ENCODE results near the gene SNX6. TPM values are rescaled to one million over a fixed set of nuclear protein-coding genes. Genes with fewer than 3 reads are reported as not detected.

SNX6 gene
- total and polyA plus RNA-seq, 2 experiments from 2014 or later = 110 to 157 TPM

DNA sequence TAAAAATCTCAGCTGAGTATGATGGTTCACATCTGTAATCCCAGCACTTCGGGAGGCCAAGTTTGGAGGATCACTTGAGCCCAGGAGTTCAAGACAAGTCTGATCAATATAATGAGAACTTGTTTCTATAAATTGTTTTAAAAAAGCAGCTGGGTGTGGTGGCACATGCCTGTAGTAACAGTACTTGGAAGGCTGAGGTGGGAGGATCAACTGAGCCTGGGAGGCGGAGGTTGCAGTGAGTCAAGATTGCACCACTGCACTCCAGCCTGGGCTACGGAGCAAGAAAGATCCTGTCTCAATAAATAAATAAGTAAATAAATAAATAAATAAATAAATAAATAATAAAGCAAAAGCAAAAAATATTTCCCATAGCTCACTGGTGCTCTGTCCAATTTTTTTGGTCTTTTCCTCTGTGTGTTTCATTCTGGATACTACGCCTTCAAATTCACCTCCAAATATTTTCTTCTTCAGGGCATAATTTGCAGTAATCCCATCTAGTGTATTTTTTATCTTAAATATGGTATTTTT is 32.7 kb upstream of the SNX6 start:
- no peak overlapping the region for H2AFZ ChIP-seq
- H3K79me2 ChIP-seq (replicated peaks; ENCODE audit: insufficient read depth) = no peaks in the 10 kb centered on the region
- no peak for ATAC-seq
- Mint-ChIP-seq H3K4me3 (no peak overlapping the region), H3K27ac (no peak overlapping the region), H3K36me3 (ENCODE audit: low read depth) (no peaks in the 10 kb centered on the region), H3K27me3 (ENCODE audit: insufficient read depth, low read depth, poor library complexity) (peaks cover 2% of the 10 kb centered on the region), H3K9me3 (no peaks in the 10 kb centered on the region), H3K4me1 (no peaks in the 10 kb centered on the region)
- H3K4me2 ChIP-seq = no peak overlapping the region
- H3K36me3 ChIP-seq (ENCODE audit: insufficient read depth) = no peaks in the 10 kb centered on the region
- H3F3A ChIP-seq (replicated peaks; ENCODE audit: low read depth) = no peaks in the 10 kb centered on the region
- no peaks in the 10 kb centered on the region; the same call in 1 of the 2 replicates for H3K9me2 ChIP-seq (ENCODE audit: insufficient read depth)
- H3K4me3 ChIP-seq = no peak overlapping the region
- H3K27me3 ChIP-seq (ENCODE audit: insufficient read depth) = no peaks in the 10 kb centered on the region
- no peak for DNase-seq (ENCODE audit: low spot score)
- no peaks in the 10 kb centered on the region for H3K4me1 ChIP-seq (ENCODE audit: insufficient read depth)
- TF ChIP-seq EZH2phosphoT487 (IDR thresholded peaks at IDR 0.05; ENCODE audit: unreplicated experiment) (no peak), POLR2AphosphoS5 (IDR thresholded peaks at IDR 0.05; ENCODE audit: low read depth) (no peak), EZH2 (IDR thresholded peaks at IDR 0.05; ENCODE audit: low read depth, unreplicated experiment) (no peak), CREB1 (CRISPR knock-in tag; IDR thresholded peaks at IDR 0.05; ENCODE audit: low read depth) (no peak), JUNB (IDR thresholded peaks at IDR 0.05; ENCODE audit: unreplicated experiment) (no peak), ZNF331 (CRISPR knock-in tag; IDR thresholded peaks at IDR 0.05; ENCODE audit: low read depth) (no peak), NANOG (IDR thresholded peaks at IDR 0.05; ENCODE audit: borderline replicate concordance) (no peak), STAT1 (IDR thresholded peaks at IDR 0.05; ENCODE audit: unreplicated experiment) (no peak), ZNF114 (CRISPR knock-in tag; IDR thresholded peaks at IDR 0.05) (no peak)
- TF ChIP-seq, protein P1, sequence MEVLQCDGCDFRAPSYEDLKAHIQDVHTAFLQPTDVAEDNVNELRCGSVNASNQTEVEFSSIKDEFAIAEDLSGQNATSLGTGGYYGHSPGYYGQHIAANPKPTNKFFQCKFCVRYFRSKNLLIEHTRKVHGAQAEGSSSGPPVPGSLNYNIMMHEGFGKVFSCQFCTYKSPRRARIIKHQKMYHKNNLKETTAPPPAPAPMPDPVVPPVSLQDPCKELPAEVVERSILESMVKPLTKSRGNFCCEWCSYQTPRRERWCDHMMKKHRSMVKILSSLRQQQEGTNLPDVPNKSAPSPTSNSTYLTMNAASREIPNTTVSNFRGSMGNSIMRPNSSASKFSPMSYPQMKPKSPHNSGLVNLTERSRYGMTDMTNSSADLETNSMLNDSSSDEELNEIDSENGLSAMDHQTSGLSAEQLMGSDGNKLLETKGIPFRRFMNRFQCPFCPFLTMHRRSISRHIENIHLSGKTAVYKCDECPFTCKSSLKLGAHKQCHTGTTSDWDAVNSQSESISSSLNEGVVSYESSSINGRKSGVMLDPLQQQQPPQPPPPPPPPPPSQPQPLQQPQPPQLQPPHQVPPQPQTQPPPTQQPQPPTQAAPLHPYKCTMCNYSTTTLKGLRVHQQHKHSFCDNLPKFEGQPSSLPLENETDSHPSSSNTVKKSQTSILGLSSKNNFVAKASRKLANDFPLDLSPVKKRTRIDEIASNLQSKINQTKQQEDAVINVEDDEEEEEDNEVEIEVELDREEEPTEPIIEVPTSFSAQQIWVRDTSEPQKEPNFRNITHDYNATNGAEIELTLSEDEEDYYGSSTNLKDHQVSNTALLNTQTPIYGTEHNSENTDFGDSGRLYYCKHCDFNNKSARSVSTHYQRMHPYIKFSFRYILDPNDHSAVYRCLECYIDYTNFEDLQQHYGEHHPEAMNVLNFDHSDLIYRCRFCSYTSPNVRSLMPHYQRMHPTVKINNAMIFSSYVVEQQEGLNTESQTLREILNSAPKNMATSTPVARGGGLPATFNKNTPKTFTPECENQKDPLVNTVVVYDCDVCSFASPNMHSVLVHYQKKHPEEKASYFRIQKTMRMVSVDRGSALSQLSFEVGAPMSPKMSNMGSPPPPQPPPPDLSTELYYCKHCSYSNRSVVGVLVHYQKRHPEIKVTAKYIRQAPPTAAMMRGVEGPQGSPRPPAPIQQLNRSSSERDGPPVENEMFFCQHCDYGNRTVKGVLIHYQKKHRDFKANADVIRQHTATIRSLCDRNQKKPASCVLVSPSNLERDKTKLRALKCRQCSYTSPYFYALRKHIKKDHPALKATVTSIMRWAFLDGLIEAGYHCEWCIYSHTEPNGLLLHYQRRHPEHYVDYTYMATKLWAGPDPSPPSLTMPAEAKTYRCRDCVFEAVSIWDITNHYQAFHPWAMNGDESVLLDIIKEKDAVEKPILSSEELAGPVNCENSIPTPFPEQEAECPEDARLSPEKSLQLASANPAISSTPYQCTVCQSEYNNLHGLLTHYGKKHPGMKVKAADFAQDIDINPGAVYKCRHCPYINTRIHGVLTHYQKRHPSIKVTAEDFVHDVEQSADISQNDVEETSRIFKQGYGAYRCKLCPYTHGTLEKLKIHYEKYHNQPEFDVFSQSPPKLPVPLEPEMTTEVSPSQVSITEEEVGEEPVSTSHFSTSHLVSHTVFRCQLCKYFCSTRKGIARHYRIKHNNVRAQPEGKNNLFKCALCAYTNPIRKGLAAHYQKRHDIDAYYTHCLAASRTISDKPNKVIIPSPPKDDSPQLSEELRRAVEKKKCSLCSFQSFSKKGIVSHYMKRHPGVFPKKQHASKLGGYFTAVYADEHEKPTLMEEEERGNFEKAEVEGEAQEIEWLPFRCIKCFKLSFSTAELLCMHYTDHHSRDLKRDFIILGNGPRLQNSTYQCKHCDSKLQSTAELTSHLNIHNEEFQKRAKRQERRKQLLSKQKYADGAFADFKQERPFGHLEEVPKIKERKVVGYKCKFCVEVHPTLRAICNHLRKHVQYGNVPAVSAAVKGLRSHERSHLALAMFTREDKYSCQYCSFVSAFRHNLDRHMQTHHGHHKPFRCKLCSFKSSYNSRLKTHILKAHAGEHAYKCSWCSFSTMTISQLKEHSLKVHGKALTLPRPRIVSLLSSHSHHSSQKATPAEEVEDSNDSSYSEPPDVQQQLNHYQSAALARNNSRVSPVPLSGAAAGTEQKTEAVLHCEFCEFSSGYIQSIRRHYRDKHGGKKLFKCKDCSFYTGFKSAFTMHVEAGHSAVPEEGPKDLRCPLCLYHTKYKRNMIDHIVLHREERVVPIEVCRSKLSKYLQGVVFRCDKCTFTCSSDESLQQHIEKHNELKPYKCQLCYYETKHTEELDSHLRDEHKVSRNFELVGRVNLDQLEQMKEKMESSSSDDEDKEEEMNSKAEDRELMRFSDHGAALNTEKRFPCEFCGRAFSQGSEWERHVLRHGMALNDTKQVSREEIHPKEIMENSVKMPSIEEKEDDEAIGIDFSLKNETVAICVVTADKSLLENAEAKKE (CRISPR knock-in tag; IDR thresholded peaks at IDR 0.05) = no peak
- TF ChIP-seq, protein P2, sequence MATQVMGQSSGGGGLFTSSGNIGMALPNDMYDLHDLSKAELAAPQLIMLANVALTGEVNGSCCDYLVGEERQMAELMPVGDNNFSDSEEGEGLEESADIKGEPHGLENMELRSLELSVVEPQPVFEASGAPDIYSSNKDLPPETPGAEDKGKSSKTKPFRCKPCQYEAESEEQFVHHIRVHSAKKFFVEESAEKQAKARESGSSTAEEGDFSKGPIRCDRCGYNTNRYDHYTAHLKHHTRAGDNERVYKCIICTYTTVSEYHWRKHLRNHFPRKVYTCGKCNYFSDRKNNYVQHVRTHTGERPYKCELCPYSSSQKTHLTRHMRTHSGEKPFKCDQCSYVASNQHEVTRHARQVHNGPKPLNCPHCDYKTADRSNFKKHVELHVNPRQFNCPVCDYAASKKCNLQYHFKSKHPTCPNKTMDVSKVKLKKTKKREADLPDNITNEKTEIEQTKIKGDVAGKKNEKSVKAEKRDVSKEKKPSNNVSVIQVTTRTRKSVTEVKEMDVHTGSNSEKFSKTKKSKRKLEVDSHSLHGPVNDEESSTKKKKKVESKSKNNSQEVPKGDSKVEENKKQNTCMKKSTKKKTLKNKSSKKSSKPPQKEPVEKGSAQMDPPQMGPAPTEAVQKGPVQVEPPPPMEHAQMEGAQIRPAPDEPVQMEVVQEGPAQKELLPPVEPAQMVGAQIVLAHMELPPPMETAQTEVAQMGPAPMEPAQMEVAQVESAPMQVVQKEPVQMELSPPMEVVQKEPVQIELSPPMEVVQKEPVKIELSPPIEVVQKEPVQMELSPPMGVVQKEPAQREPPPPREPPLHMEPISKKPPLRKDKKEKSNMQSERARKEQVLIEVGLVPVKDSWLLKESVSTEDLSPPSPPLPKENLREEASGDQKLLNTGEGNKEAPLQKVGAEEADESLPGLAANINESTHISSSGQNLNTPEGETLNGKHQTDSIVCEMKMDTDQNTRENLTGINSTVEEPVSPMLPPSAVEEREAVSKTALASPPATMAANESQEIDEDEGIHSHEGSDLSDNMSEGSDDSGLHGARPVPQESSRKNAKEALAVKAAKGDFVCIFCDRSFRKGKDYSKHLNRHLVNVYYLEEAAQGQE (IDR thresholded peaks at IDR 0.05; ENCODE audit: unreplicated experiment) = no peak
- TF ChIP-seq, protein P3, sequence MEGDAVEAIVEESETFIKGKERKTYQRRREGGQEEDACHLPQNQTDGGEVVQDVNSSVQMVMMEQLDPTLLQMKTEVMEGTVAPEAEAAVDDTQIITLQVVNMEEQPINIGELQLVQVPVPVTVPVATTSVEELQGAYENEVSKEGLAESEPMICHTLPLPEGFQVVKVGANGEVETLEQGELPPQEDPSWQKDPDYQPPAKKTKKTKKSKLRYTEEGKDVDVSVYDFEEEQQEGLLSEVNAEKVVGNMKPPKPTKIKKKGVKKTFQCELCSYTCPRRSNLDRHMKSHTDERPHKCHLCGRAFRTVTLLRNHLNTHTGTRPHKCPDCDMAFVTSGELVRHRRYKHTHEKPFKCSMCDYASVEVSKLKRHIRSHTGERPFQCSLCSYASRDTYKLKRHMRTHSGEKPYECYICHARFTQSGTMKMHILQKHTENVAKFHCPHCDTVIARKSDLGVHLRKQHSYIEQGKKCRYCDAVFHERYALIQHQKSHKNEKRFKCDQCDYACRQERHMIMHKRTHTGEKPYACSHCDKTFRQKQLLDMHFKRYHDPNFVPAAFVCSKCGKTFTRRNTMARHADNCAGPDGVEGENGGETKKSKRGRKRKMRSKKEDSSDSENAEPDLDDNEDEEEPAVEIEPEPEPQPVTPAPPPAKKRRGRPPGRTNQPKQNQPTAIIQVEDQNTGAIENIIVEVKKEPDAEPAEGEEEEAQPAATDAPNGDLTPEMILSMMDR (conservative IDR thresholded peaks at IDR 0.05; ENCODE audit: low read depth in 2 of 2) = no peak
- TF ChIP-seq, protein P4, sequence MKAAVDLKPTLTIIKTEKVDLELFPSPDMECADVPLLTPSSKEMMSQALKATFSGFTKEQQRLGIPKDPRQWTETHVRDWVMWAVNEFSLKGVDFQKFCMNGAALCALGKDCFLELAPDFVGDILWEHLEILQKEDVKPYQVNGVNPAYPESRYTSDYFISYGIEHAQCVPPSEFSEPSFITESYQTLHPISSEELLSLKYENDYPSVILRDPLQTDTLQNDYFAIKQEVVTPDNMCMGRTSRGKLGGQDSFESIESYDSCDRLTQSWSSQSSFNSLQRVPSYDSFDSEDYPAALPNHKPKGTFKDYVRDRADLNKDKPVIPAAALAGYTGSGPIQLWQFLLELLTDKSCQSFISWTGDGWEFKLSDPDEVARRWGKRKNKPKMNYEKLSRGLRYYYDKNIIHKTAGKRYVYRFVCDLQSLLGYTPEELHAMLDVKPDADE (IDR thresholded peaks at IDR 0.05) = no peak
- no peak overlapping the region for H3K27ac ChIP-seq (ENCODE audit: low read depth)
- no peaks in the 10 kb centered on the region for H4K20me1 ChIP-seq (replicated peaks; ENCODE audit: insufficient read depth)
